ENCODE data around the gene RAB3GAP1. TPM values are rescaled to one million over a fixed set of nuclear protein-coding genes. Genes with fewer than 3 reads are reported as not detected.

RAB3GAP1 gene
- total RNA-seq, 1 experiment from 2014 or later = 38.9 TPM

- BruUV-seq (replicated peaks) = no TSS peak
- intact Hi-C loops (cut with micrococcal nuclease; ENCODE audit: unreplicated experiment) = no loop called here
- no peaks in the 10 kb centered on the region for H3K4me1 ChIP-seq (ENCODE audit: insufficient read depth, low read length, poor library complexity, severe bottlenecking)
- ChIA-PET POLR2A (ENCODE audit: low non-redundant PET) (no interaction called here), CTCF (no interaction called here)
- no peak overlapping the region for H3K27ac ChIP-seq (ENCODE audit: low read depth, low read length, poor library complexity, severe bottlenecking)
- peaks cover 20% of the 10 kb centered on the region for H3K36me3 ChIP-seq (ENCODE audit: insufficient read depth, low read length, poor library complexity, severe bottlenecking)
- no peak overlapping the region for H3K4me3 ChIP-seq (ENCODE audit: low read depth, low read length, poor library complexity, severe bottlenecking)
- DNase-seq (ENCODE audit: low spot score) = no peak
- no peaks in the 10 kb centered on the region for H3K27me3 ChIP-seq (replicated peaks; ENCODE audit: insufficient read depth, low read depth, low read length, poor library complexity)
- peaks cover 16% of the 10 kb centered on the region for H3K9me3 ChIP-seq (ENCODE audit: low read depth, low read length, poor library complexity, severe bottlenecking)
- TF ChIP-seq EZH2 (IDR thresholded peaks at IDR 0.05; ENCODE audit: borderline replicate concordance, low read depth, low read length, poor library complexity, severe bottlenecking) (no peak), CTCF (conservative IDR thresholded peaks at IDR 0.05; ENCODE audit: low read depth, low read length) (no peak)
Observed at GRCh38 chr2:135066710-135067109, 14.6 kb downstream of the RAB3GAP1 start.

- peaks cover 34% of the 10 kb centered on the region for H3K9me3 ChIP-seq (ENCODE audit: low read depth, low read length, poor library complexity, severe bottlenecking)
- no peaks in the 10 kb centered on the region for H3K27me3 ChIP-seq (replicated peaks; ENCODE audit: insufficient read depth, low read depth, low read length, poor library complexity)
- ChIA-PET CTCF (no interaction called here), POLR2A (ENCODE audit: low non-redundant PET) (no interaction called here)
- TF ChIP-seq EZH2 (IDR thresholded peaks at IDR 0.05; ENCODE audit: borderline replicate concordance, low read depth, low read length, poor library complexity, severe bottlenecking) = no peak
- no peak for TF ChIP-seq CTCF (conservative IDR thresholded peaks at IDR 0.05; ENCODE audit: low read depth, low read length)
- H3K27ac ChIP-seq (ENCODE audit: low read depth, low read length, poor library complexity, severe bottlenecking) = no peak overlapping the region
- no peak overlapping the region for H3K4me3 ChIP-seq (ENCODE audit: low read depth, low read length, poor library complexity, severe bottlenecking)
- H3K36me3 ChIP-seq (ENCODE audit: insufficient read depth, low read length, poor library complexity, severe bottlenecking) = peaks cover 10% of the 10 kb centered on the region
- intact Hi-C loops (cut with micrococcal nuclease; ENCODE audit: unreplicated experiment) = no loop called here
- BruUV-seq (replicated peaks) = no TSS peak
- H3K4me1 ChIP-seq (ENCODE audit: insufficient read depth, low read length, poor library complexity, severe bottlenecking) = no peaks in the 10 kb centered on the region
- no peak for DNase-seq (ENCODE audit: low spot score)
Observed at GRCh38 chr2:135072125-135072997, 20.3 kb downstream of the RAB3GAP1 start.

- H3K27ac ChIP-seq (ENCODE audit: low read depth, low read length, poor library complexity, severe bottlenecking) = no peak overlapping the region
- H3K9me3 ChIP-seq (ENCODE audit: low read depth, low read length, poor library complexity, severe bottlenecking) = peaks cover 34% of the 10 kb centered on the region
- DNase-seq (ENCODE audit: low spot score) = no peak
- no peaks in the 10 kb centered on the region for H3K4me1 ChIP-seq (ENCODE audit: insufficient read depth, low read length, poor library complexity, severe bottlenecking)
- POLR2A ChIA-PET (ENCODE audit: low non-redundant PET) = no interaction called here
- no peak for TF ChIP-seq CTCF (conservative IDR thresholded peaks at IDR 0.05; ENCODE audit: low read depth, low read length)
- TF ChIP-seq EZH2 (IDR thresholded peaks at IDR 0.05; ENCODE audit: borderline replicate concordance, low read depth, low read length, poor library complexity, severe bottlenecking) = no peak
- H3K4me3 ChIP-seq (ENCODE audit: low read depth, low read length, poor library complexity, severe bottlenecking) = no peak overlapping the region
- no peaks in the 10 kb centered on the region for H3K27me3 ChIP-seq (replicated peaks; ENCODE audit: insufficient read depth, low read depth, low read length, poor library complexity)
- BruUV-seq (replicated peaks) = no TSS peak
- H3K36me3 ChIP-seq (ENCODE audit: insufficient read depth, low read length, poor library complexity, severe bottlenecking) = peaks cover 7% of the 10 kb centered on the region
- intact Hi-C loops (cut with micrococcal nuclease; ENCODE audit: unreplicated experiment) = no loop called here
- CTCF ChIA-PET = no interaction called here
Observed at GRCh38 chr2:135074216-135074615, 22.1 kb downstream of the RAB3GAP1 start.
